GM12891 (cell line): ENCODE measurements around the gene BATF3.

Experiments
- PAX5 ChIP-seq: IDR thresholded peaks from 2 replicates; pipeline ENCODE4 v1.6.1; 2011; ENCODE audit warnings: low read length, moderate library complexity, mild to moderate bottlenecking; ENCODE audit not compliant: insufficient read depth, severe bottlenecking
- POLR2A ChIP-seq: IDR thresholded peaks from 2 replicates; pipeline ENCODE4 v1.6.1; 2011; ENCODE audit warnings: low read depth, low read length, control low read depth
- POLR2AphosphoS5 ChIP-seq: IDR thresholded peaks from 2 replicates; pipeline ENCODE4 v1.6.1; 2011; ENCODE audit warnings: low read depth, low read length, control low read depth
- POU2F2 ChIP-seq: IDR thresholded peaks from 2 replicates; pipeline ENCODE4 v1.6.1; 2011; ENCODE audit warnings: low read depth, mild to moderate bottlenecking, control low read depth, low read length, moderate library complexity
- TAF1 ChIP-seq: IDR thresholded peaks from 2 replicates; pipeline ENCODE4 v1.6.1; 2011; ENCODE audit warnings: low read depth, low read length, control low read depth

DNA sequence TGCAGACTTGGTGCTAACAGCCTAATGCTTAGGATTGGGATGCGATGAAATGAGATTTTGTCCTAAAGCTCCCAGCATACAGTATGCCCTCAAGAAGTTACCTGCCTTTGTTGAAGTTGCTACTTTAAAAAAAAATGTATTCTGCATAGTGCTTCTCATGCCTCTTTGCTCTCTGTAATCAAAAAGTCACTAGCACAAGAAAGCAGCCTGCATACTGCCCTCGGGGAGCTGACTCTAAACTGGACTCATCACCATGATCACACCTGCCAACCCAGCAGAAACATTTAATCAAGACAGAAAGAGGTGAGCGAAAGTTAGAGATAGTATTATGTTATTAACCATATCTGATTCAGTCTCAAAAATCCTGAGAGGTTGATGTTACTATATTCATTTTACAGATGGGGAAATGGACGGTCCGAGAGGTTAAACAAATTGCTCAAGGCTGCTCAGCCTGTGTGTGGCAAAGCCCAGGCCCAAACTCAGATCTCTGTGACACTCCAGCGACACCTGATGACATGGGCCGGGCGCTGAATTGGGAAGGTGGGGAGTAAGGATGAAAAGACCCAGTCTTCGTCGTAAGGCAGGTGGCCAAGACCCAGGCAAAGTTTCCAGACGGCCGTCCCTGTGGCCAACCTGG, 1.1 kb downstream of the BATF3 start:
- TF ChIP-seq POLR2A (no peak), POLR2AphosphoS5 (no peak), POU2F2 (no peak; the same call in 1 of the 2 replicates), TAF1 (no peak), PAX5 (no peak)
